ENCODE data around the gene DHRS4.
A peak's percentile ranks its signal among the peaks of the same experiment; 100 is the strongest.
"Not testable (repeated sequence)": the region's sequence is repeated elsewhere in the genome, so short reads cannot be mapped to it uniquely, and the experiment has no call there.

Gene DHRS4

GRCh38 chr14:23941230-23941629, 12.3 kb upstream of the DHRS4 start:
- DNase-seq (ENCODE audit: low spot score), result no peak

- DNase-seq (ENCODE audit: low spot score), result no peak
These were observed 11.9 kb upstream of the DHRS4 start for GRCh38 chr14:23941669-23942068.

DNA sequence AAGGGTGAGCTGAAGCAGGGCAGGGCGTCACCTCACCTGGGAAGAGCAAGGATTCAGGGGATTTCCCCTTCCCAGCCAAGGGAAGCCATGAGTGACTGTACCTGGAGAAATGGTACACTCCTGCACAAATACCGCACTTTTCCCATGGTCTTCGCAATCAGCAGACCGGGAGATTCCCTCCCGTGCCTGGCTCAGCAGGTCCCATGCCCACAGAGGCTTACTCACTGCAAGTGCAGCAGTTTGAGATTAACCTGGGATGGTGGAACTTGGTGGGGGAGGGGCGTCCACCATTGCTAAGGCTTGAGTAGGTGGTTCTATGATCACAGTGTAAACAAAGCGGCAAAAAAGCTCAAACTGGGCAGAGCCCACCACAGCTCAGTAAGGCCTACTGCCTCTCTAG, 11.0 kb upstream of the DHRS4 start:
- no peak for DNase-seq (ENCODE audit: low spot score)

- DNase-seq (ENCODE audit: low spot score), result not testable (repeated sequence)
These were observed 4.5 kb upstream of the DHRS4 start for GRCh38 chr14:23949069-23949468.

DNA sequence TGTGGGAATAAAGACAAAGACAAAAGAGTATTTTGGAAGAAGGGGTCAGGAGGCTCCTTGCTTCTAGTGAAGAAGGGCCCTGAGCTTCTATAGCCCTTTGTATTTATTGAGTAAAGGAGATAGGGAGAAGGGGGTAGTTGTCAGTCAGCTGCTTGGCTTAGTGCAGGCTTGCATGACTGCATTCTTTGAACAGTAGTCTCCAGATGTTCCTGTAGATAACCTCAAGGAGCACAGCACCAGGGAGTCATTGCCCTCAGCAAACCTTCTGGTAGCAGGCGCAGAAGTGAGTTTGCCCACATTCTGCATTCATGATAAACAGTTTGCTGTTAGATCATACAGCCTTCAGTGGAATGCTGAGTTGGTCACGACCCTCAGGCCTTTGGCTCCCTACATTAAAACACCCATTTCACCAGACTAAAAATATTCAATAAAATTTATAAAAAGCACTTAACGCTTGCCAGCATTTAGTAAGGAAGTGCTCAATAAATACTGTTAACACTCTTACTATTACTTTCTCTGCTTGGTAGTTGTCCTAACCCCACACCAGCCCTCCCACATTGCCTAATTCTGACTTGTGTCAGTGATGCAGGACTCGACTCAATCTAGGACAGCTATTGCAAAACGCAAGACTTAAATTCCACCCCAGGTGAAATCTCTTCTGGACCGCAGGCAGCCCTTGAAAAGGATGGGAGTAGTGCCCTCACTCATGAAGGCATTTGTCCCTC, 3.0 kb upstream of the DHRS4 start:
- DNase-seq (ENCODE audit: low spot score), result no peak

DNA sequence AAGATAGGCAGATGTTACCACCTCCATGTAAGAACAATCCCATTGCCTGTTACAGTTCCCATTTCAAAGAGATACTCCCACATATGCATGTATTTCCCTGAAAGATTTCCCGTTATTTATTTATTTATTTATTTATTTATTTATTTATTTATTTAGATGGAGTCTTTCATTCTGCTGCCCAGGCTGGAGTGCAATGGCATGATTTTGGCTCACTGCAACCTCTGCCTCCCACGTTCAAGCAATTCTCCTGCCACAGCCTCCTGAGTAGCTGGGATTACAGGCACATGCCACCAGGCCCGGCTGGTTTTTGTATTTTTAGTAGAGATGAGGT, 2.5 kb upstream of the DHRS4 start:
- DNase-seq (ENCODE audit: low spot score), result not testable (repeated sequence)

GRCh38 chr14:23951590-23952201, 1.9 kb upstream of the DHRS4 start:
- DNase-seq (ENCODE audit: low spot score), result no peak

- DNase-seq (ENCODE audit: low spot score), result not testable (repeated sequence)
These were observed 480 bp upstream of the DHRS4 start for GRCh38 chr14:23953116-23953463.

GRCh38 chr14:23954279-23954614, 677 bp downstream of the DHRS4 start:
- not testable (repeated sequence) for DNase-seq (ENCODE audit: low spot score)

- DNase-seq (ENCODE audit: low spot score), result not testable (repeated sequence)
These were observed 1.4 kb downstream of the DHRS4 start for GRCh38 chr14:23954965-23955364.

- not testable (repeated sequence) for DNase-seq (ENCODE audit: low spot score)
These were observed 2.2 kb downstream of the DHRS4 start for GRCh38 chr14:23955811-23956210.

DNA sequence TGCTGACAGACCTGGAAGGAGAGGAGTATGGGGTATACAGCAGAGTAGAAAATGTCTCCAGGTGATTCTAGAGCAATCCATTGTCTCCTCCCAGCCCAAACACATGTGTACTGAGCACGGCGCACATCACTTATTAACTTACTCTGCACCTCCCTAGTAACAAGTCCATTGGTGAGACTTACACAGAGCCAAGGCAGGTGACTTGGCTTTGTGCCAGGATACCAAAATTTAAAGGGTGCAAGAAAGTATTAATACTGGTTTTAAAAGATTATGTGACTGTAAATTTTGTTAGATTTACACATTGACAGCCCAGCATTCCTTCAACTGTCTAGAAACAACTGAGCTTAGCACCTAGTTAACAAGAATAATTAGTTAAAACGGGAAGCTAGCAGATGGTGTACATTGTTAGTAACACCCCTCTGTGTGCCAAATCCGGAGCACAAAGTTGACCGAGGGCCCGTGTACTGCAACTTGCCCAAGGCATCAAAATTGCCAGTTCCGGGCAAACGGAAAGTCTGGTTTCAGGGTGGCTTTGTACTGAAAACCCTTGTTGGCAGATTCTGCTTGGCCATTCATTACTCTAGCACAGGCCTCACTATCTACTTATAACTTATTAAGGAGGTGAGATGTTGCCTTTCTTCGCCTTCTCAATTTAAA, 4.5 kb downstream of the DHRS4 start:
- not testable (repeated sequence) for DNase-seq (ENCODE audit: low spot score)

DNA sequence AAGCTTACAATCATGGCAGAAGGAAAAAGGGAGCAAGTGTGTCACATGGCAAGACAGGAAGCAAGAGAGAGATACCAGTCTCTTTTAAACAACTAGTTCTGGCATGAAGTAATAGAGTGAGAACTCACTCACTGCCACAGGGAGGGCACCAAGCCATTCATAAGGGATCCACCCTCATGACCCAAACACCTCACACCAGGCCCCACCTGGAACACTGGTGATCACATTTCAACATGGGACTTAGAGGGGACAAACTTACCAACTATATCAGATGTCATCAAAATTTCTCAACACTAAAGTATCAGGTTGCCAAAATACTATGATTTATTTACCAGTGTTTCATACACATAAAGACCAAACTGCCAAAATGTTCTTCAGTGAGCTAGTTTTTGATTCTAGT, 7.3 kb downstream of the DHRS4 start:
- not testable (repeated sequence) for DNase-seq (ENCODE audit: low spot score)

DNA sequence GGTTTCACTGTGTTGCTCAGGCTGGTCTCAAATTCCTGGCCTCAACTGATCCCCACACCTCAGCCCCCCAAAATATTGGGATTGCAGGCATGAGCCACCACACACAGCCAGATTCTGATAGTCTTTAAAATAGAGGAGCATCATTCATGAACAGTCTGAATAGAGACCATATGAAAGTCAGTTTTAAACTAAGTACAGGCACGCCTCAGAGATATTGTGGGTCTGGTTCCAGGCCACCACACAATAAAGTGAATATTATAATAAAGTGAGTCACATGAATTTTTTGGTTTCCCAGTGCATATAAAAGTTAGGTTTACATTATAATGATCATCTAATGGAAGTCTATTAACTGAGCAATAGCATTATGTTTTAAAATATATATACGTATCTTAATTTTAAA, 8.1 kb downstream of the DHRS4 start:
- DNase-seq (ENCODE audit: low spot score), result not testable (repeated sequence)

DNA sequence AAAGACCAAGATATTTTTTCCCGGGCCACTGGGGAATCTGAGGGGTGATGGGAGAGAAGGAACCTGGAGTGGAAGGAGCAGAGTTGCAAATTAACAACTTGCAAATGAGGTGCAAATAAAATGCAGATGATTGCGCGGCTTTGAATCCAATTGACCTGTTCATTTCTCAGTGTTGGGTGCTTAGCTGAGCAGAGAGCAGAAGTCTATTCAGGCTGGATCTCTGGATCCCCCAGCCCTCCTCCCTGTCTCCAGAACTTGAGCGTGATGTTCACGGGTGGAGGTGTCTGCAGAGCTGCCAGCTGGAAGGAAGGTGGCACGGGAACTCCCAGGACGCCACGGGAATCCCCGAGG, 15.5 kb downstream of the DHRS4 start:
- DNase-seq (ENCODE audit: low spot score), result not testable (repeated sequence)

- DNase-seq (ENCODE audit: low spot score), result peak; percentile 40
These were observed 16.1 kb downstream of the DHRS4 start for GRCh38 chr14:23969481-23970282.

DNA sequence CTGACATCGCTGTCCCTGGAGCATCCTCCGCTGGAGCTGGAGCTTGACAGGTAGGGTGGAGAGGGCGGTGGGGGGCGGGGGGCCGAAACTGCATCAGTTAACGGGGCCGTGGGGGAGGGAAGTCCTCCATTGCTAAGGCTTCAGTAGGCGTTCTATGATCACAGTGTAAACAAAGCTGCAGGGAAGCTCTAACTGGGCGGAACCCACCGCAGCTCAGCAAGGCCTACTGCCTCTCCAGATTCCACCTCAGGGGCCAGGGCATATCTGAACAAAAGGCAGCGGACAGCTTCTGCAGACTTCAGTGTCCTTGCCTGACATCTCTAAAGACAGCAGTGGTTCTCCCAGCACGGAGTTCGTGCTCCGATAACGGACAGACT, 16.7 kb downstream of the DHRS4 start:
- DNase-seq (ENCODE audit: low spot score), result not testable (repeated sequence)

DNA sequence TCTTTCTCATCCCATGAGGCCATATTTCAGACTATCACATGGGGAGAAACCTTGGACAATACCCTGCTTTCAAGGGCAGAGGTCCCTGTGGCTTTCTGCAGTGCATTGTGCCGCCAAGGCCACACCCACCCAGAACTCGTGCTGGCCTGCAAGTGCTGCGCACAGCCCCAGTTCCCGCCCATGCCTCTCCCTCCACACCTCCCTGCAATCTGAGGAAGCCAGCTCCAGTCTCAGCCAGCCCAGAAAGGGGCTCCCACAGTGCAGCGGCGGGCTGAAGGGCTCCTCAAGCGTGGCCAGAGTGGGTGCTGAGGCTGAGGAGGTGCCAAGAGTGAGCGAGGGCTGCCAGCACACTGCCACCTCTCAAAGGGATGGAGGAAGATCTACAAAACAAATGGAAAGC, 19.6 kb downstream of the DHRS4 start:
- DNase-seq (ENCODE audit: low spot score), result not testable (repeated sequence)

DNA sequence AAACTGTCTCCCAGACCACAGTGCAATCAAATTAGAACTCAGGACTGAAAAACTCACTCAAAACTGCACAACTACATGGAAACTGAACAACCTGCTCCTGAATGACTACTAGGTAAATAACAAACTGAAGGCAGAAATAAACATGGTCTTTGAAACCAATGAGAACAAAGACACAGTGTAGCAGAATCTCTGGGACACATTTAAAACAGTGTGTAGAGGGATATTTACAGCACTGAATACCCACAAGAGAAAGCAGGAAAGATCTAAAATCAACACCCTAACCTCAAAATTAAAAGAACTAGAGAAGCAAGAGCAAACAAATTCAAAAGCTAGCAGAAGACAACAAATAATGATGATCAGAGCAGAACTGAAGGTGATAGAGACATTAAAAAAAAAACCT, 20.5 kb downstream of the DHRS4 start:
- DNase-seq (ENCODE audit: low spot score), result not testable (repeated sequence)

DNA sequence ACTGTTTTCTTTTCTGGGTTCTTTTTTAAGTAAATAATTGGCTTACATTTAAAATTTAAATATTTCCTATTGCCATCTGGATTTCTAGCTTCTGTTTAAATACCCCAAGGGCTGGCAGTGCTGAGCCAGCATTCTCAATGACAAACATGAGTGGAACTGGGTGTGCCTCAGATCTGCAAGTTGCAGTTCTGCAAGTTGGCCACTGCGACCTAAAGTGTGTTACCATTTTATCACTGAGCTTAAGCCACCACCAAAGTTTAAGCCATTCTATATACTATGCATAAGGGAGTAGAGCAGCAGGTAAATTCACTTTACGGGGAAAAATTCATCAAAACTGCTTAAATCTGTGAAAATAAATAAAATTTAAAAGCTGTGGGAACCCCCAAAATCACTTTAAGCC, 23.6 kb downstream of the DHRS4 start:
- not testable (repeated sequence) for DNase-seq (ENCODE audit: low spot score)

- not testable (repeated sequence) for DNase-seq (ENCODE audit: low spot score)
These were observed 28.6 kb downstream of the DHRS4 start for GRCh38 chr14:23981951-23982813.

All from activated CD4-positive, alpha-beta T cell treated with anti-CD3 and anti-CD28 coated beads, Interleukin-2, Interleukin-4, amounts not matched to agents 100 ng/mL and 50 ng/mL, durations not matched to agents 16 hours and 8 hours (primary cell).